ENCODE results near the gene ARHGDIA. TPM values are rescaled to one million over a fixed set of nuclear protein-coding genes. Genes with fewer than 3 reads are reported as not detected.
"Not testable (repeated sequence)": the region's sequence is repeated elsewhere in the genome, so short reads cannot be mapped to it uniquely, and the experiment has no call there.

The ARHGDIA gene
- total and polyA plus RNA-seq, 4 donors: 46.6 to 319 (median 238) TPM

- H3K27ac ChIP-seq (ENCODE audit: low read depth, low read length): no peak overlapping the region
- 92% methylated on average over 12 of the region's 13 CpGs for WGBS (ENCODE audit: insufficient coverage)
- no peaks in the 10 kb centered on the region for H3K9me3 ChIP-seq (ENCODE audit: control insufficient read depth, insufficient read depth, low read length)
- no peak for DNase-seq (ENCODE audit: low read depth in 4 of 6, low spot score in 6 of 6)
- no peak overlapping the region for H3K4me3 ChIP-seq (ENCODE audit: low read depth, low read length)
- peaks cover 86% of the 10 kb centered on the region for H3K36me3 ChIP-seq (ENCODE audit: control insufficient read depth, insufficient read depth, low read length)
- H3K27me3 ChIP-seq (ENCODE audit: control insufficient read depth, insufficient read depth, low read length): no peaks in the 10 kb centered on the region
- no peaks in the 10 kb centered on the region for H3K4me1 ChIP-seq (ENCODE audit: control insufficient read depth, insufficient read depth, low read length)
Observed at GRCh38 chr17:81845361-81845760, 25.8 kb downstream of the ARHGDIA start.

GRCh38 chr17:81844887-81845286 is 26.2 kb downstream of the ARHGDIA start:
- Histone ChIP-seq H3K4me3 (ENCODE audit: low read depth, low read length) (no peak overlapping the region), H3K9me3 (ENCODE audit: control insufficient read depth, insufficient read depth, low read length) (no peaks in the 10 kb centered on the region), H3K27me3 (ENCODE audit: control insufficient read depth, insufficient read depth, low read length) (no peaks in the 10 kb centered on the region), H3K4me1 (ENCODE audit: control insufficient read depth, insufficient read depth, low read length) (no peaks in the 10 kb centered on the region), H3K27ac (ENCODE audit: low read depth, low read length) (no peak overlapping the region), H3K36me3 (ENCODE audit: control insufficient read depth, insufficient read depth, low read length) (peaks cover 86% of the 10 kb centered on the region)
- WGBS (ENCODE audit: insufficient coverage): 94% methylated on average over 13 of the region's 13 CpGs
- no peak for DNase-seq (ENCODE audit: low read depth in 4 of 6, low spot score in 6 of 6)

GRCh38 chr17:81844327-81844851 is 26.7 kb downstream of the ARHGDIA start:
- H3K36me3 ChIP-seq (ENCODE audit: control insufficient read depth, insufficient read depth, low read length): peaks cover 83% of the 10 kb centered on the region
- H3K4me3 ChIP-seq (ENCODE audit: low read depth, low read length): no peak overlapping the region
- H3K9me3 ChIP-seq (ENCODE audit: control insufficient read depth, insufficient read depth, low read length): no peaks in the 10 kb centered on the region
- H3K27ac ChIP-seq (ENCODE audit: low read depth, low read length): no peak overlapping the region
- WGBS (ENCODE audit: insufficient coverage): 96% methylated on average over 14 of the region's 14 CpGs
- no peak for DNase-seq (ENCODE audit: low read depth in 4 of 6, low spot score in 6 of 6)
- H3K27me3 ChIP-seq (ENCODE audit: control insufficient read depth, insufficient read depth, low read length): no peaks in the 10 kb centered on the region
- no peaks in the 10 kb centered on the region for H3K4me1 ChIP-seq (ENCODE audit: control insufficient read depth, insufficient read depth, low read length)

GRCh38 chr17:81843713-81844326 is 27.3 kb downstream of the ARHGDIA start:
- no peak for DNase-seq (ENCODE audit: low read depth in 4 of 6, low spot score in 6 of 6)
- no peaks in the 10 kb centered on the region for H3K9me3 ChIP-seq (ENCODE audit: control insufficient read depth, insufficient read depth, low read length)
- H3K27me3 ChIP-seq (ENCODE audit: control insufficient read depth, insufficient read depth, low read length): no peaks in the 10 kb centered on the region
- WGBS (ENCODE audit: insufficient coverage): 94% methylated on average over 27 of the region's 30 CpGs
- H3K27ac ChIP-seq (ENCODE audit: low read depth, low read length): no peak overlapping the region
- H3K4me3 ChIP-seq (ENCODE audit: low read depth, low read length): no peak overlapping the region
- no peaks in the 10 kb centered on the region for H3K4me1 ChIP-seq (ENCODE audit: control insufficient read depth, insufficient read depth, low read length)
- peaks cover 78% of the 10 kb centered on the region for H3K36me3 ChIP-seq (ENCODE audit: control insufficient read depth, insufficient read depth, low read length)

GRCh38 chr17:81842725-81843504 is 28.2 kb downstream of the ARHGDIA start:
- H3K36me3 ChIP-seq (ENCODE audit: control insufficient read depth, insufficient read depth, low read length): peaks cover 72% of the 10 kb centered on the region
- H3K4me1 ChIP-seq (ENCODE audit: control insufficient read depth, insufficient read depth, low read length): no peaks in the 10 kb centered on the region
- no peaks in the 10 kb centered on the region for H3K9me3 ChIP-seq (ENCODE audit: control insufficient read depth, insufficient read depth, low read length)
- WGBS (ENCODE audit: insufficient coverage): 86% methylated on average over 17 of the region's 21 CpGs
- no peak overlapping the region for H3K4me3 ChIP-seq (ENCODE audit: low read depth, low read length)
- no peak for DNase-seq (ENCODE audit: low read depth in 4 of 6, low spot score in 6 of 6)
- H3K27ac ChIP-seq (ENCODE audit: low read depth, low read length): no peak overlapping the region
- no peaks in the 10 kb centered on the region for H3K27me3 ChIP-seq (ENCODE audit: control insufficient read depth, insufficient read depth, low read length)

- Histone ChIP-seq H3K27ac (ENCODE audit: low read depth, low read length) (no peak overlapping the region), H3K36me3 (ENCODE audit: control insufficient read depth, insufficient read depth, low read length) (peaks cover 66% of the 10 kb centered on the region), H3K4me1 (ENCODE audit: control insufficient read depth, insufficient read depth, low read length) (no peaks in the 10 kb centered on the region), H3K27me3 (ENCODE audit: control insufficient read depth, insufficient read depth, low read length) (no peaks in the 10 kb centered on the region), H3K9me3 (ENCODE audit: control insufficient read depth, insufficient read depth, low read length) (no peaks in the 10 kb centered on the region), H3K4me3 (ENCODE audit: low read depth, low read length) (no peak overlapping the region)
- DNase-seq (ENCODE audit: low read depth in 4 of 6, low spot score in 6 of 6): no peak
- WGBS (ENCODE audit: insufficient coverage): 95% methylated on average over 8 of the region's 11 CpGs
Observed at GRCh38 chr17:81842378-81842724, 28.8 kb downstream of the ARHGDIA start.

- no peak overlapping the region for H3K27ac ChIP-seq (ENCODE audit: low read depth, low read length)
- DNase-seq (ENCODE audit: low read depth in 4 of 6, low spot score in 6 of 6): no peak
- H3K9me3 ChIP-seq (ENCODE audit: control insufficient read depth, insufficient read depth, low read length): no peaks in the 10 kb centered on the region
- H3K36me3 ChIP-seq (ENCODE audit: control insufficient read depth, insufficient read depth, low read length): peaks cover 61% of the 10 kb centered on the region
- H3K4me3 ChIP-seq (ENCODE audit: low read depth, low read length): no peak overlapping the region
- no peaks in the 10 kb centered on the region for H3K27me3 ChIP-seq (ENCODE audit: control insufficient read depth, insufficient read depth, low read length)
- WGBS (ENCODE audit: insufficient coverage): 86% methylated on average over 12 of the region's 15 CpGs
- no peaks in the 10 kb centered on the region for H3K4me1 ChIP-seq (ENCODE audit: control insufficient read depth, insufficient read depth, low read length)
Observed at GRCh38 chr17:81841866-81842265, 29.3 kb downstream of the ARHGDIA start.

GRCh38 chr17:81840826-81841778 is 30.0 kb downstream of the ARHGDIA start:
- no peak overlapping the region for H3K27ac ChIP-seq (ENCODE audit: low read depth, low read length)
- DNase-seq (ENCODE audit: low read depth in 4 of 6, low spot score in 6 of 6): no peak

GRCh38 chr17:81840059-81840458 is 31.1 kb downstream of the ARHGDIA start:
- H3K27ac ChIP-seq (ENCODE audit: low read depth, low read length); H3K27me3 ChIP-seq (ENCODE audit: control insufficient read depth, insufficient read depth, low read length); H3K4me1 ChIP-seq (ENCODE audit: control insufficient read depth, insufficient read depth, low read length); H3K4me3 ChIP-seq (ENCODE audit: low read depth, low read length); H3K9me3 ChIP-seq (ENCODE audit: control insufficient read depth, insufficient read depth, low read length); DNase-seq (ENCODE audit: low read depth in 4 of 6, low spot score in 6 of 6): not testable (repeated sequence)
- peaks cover 43% of the 10 kb centered on the region for H3K36me3 ChIP-seq (ENCODE audit: control insufficient read depth, insufficient read depth, low read length)
- 83% methylated on average over 5 of the region's 5 CpGs for whole genome bisulfite sequencing (ENCODE audit: insufficient coverage)

More at GRCh38 chr17:81840826-81841778, 30.0 kb downstream of the ARHGDIA start:
- Histone ChIP-seq H3K9me3 (ENCODE audit: control insufficient read depth, insufficient read depth, low read length) (no peaks in the 10 kb centered on the region), H3K4me1 (ENCODE audit: control insufficient read depth, insufficient read depth, low read length) (no peaks in the 10 kb centered on the region), H3K4me3 (ENCODE audit: low read depth, low read length) (no peak overlapping the region), H3K36me3 (ENCODE audit: control insufficient read depth, insufficient read depth, low read length) (peaks cover 54% of the 10 kb centered on the region), H3K27me3 (ENCODE audit: control insufficient read depth, insufficient read depth, low read length) (no peaks in the 10 kb centered on the region)
- WGBS (ENCODE audit: insufficient coverage): 74% methylated on average over 38 of the region's 40 CpGs

All from spinal cord (tissue), 10 donors.